Omental fat pad (tissue), 4 donors: Measurements from ENCODE around the gene PI4KB. TPM values are rescaled to one million over a fixed set of nuclear protein-coding genes. Genes with fewer than 3 reads are reported as not detected.
"Not testable (repeated sequence)": the region's sequence is repeated elsewhere in the genome, so short reads cannot be mapped to it uniquely, and the experiment has no call there.

ENCODE experiments used
- ATAC-seq: fragments of 150-250 bp; one replicate; pipeline ENCODE4 v1.9.1; 2016; ENCODE audit warnings: mild to moderate bottlenecking, moderate library complexity; ENCODE audit not compliant: low FRiP score
- DNase-seq: peaks from one replicate; pipeline ENCODE4 v3.0.0-alpha.2; 2019; ENCODE audit warnings: low spot score
- total RNA-seq, 4 donors: library from RNA; depleted of rRNA; stranded (reverse); fragments of >200 nt; gene quantifications; one replicate each; pipeline ENCODE4 v1.1.0, GENCODE V29; 2016
- TF ChIP-seq, protein P1 (sequence below), 3 donors: fragments of 450-650 bp; IDR thresholded peaks; one replicate each; pipeline ENCODE4 v1.5.1; 2016 to 2017; ENCODE audit warnings: antibody characterized with exemption in 3 of 3, mild to moderate bottlenecking in 3 of 3, moderate library complexity in 2 of 3

Gene PI4KB
- total RNA-seq, 4 donors from 2014 or later: 80.4 to 109 (median 87.2) TPM

DNA sequence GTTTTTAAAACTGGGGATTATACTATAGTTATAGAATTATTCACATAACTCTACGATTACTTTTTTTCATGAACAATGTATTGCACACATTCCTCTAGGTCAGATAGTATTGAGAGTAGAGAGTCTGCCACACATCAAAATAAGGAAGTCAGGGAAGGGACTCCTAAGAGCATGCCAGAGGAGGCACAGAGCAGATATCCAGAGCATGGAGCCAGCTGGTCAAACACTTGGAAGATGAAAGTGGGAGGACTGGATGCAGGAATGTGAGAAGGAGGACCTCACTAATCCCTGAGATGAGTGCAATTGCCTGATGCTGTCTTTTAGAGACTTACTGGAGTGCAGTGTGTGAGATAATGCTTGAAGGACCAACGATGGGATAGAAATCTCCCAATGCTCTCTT lies 29.5 kb upstream of the PI4KB start:
- TF ChIP-seq, protein P1, sequence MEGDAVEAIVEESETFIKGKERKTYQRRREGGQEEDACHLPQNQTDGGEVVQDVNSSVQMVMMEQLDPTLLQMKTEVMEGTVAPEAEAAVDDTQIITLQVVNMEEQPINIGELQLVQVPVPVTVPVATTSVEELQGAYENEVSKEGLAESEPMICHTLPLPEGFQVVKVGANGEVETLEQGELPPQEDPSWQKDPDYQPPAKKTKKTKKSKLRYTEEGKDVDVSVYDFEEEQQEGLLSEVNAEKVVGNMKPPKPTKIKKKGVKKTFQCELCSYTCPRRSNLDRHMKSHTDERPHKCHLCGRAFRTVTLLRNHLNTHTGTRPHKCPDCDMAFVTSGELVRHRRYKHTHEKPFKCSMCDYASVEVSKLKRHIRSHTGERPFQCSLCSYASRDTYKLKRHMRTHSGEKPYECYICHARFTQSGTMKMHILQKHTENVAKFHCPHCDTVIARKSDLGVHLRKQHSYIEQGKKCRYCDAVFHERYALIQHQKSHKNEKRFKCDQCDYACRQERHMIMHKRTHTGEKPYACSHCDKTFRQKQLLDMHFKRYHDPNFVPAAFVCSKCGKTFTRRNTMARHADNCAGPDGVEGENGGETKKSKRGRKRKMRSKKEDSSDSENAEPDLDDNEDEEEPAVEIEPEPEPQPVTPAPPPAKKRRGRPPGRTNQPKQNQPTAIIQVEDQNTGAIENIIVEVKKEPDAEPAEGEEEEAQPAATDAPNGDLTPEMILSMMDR (IDR thresholded peaks at IDR 0.05): no peak
- no peak for DNase-seq
- no peak for ATAC-seq

DNA sequence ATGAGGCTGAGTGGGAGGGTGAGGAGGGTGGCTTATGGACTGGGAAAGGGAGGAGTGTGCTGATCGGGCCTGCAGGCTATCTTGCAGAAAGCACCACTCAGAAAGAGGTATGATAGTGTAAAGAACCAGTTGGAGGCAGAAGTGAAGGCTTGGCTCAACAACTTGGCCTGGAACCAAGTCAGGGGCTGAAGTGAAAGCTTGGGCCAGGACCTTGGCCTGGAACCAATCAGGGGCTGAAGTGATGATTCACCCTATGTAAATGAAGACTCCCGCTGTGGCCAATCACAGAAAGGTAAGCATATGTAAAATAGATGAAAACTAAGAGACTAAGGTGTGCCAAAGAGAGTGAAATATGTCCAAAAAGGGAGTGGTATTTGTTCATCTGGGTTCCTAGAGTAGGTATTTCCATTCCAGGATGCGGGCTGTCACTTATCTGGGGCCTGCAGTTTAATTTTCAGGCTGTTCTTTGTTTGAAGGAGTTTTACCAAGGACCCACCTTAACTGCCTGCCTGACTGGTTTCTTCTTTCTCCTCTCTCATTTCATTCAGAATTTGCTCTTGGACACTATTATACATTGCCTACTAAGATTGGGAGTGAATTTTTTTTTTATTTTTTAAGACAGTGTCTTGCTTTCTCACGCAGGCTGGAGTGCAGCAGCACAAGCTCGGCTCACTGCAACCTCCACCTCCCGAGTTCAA lies 25.0 kb upstream of the PI4KB start:
- ATAC-seq (no peak), DNase-seq (no peak)
- TF ChIP-seq, protein P1 (IDR thresholded peaks at IDR 0.05): no peak

DNA sequence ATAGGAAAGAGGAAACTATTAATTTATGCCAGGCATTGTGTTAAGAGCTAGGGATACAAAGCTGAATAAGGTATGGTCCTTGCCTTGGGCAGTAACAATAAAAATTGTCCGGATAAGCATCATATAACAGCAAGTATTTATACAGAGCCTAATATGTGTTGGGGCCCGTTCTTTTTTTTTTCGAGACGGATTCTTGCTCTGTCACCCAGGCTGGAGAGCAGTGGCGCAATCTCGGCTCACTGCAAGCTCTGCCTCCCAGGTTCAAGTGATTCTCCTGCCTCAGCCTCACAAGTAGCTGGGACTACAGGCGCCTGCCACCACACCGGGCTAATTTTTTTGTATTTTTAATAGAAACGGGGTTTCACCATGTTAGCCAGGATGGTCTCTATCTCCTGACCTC lies 23.1 kb upstream of the PI4KB start:
- DNase-seq, ATAC-seq: not testable (repeated sequence)

DNA sequence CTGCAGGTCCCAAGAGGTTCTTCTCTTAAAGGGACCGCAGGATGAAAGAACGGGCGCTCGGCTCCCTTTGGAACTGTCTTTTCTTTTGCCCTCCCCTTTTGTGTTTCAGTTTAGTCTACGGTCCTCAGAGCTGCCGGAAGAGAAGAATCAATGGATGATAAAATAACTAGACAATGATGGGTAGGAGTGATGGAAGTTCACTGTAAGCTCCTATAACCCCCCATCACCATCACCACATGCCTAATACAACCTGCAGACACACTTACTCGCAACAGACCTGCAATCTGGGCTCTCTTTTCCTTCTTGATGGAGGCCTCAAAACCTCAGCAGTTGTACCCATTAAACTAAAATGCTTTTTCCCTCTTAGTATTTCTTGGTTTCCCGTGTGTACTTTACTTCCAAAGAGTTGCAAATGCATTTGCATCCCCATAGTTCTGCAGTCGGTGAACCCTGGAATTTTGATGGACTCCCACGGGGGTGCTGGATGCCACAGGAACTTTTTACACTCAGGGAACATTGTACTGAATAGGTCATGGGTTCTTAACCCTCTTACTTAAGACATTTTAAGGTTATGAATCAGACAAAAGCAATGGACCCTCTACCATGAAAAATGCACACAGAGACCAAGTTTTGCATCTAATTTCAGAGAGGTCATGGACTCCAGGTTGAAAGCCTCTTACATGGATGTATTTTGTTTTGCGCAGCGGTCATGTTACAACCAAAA lies 20.5 kb upstream of the PI4KB start:
- TF ChIP-seq, protein P1 (IDR thresholded peaks at IDR 0.05): no peak

DNA sequence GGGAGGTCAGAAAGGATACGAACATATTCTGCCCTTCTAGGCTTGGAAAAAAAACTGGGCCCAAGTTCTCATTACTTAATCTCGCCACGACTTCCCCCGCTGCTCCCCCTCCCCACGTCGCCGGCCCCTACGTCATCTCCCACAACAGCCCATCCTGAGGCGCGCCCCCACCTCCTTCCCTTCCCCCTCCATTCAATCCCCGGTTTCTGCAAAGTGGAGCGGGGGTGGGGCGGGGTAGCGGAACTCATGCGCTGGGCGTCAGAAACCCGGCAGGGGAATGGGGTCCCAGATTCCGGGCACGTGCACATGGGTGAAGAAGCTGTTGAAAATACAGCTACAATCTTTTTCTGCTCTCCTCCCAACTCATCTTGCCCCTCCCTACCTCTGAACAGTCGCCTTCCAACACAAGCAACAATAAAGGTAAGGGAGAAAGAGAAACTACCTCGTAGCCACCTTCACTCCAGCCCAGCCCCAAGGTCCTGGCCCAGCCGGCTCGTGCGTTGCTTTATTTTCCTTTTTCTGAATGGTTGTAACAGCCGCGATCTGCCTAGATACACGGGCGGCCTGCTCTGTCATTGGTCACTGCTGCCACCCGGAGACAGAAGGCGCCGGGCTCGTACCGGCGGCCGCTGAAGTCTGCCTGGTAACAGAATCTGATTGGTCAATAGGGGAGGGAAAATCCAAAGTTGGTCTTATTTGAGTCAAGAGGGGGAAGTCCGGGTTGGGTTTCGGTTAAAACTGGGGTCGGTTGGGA lies 19.7 kb upstream of the PI4KB start, which contains the start of gene RFX5:
Gene RFX5, minus strand, starts transcription at position 484 of the 754 bp plus-strand sequence. CDS start 932 bp downstream, outside the sequence.
- peak; percentile 81 for DNase-seq
- TF ChIP-seq, protein P1 (IDR thresholded peaks at IDR 0.05): no peak
- peak; percentile 97 for ATAC-seq

More for the DNA sequence above, 20.5 kb upstream of the PI4KB start:
- DNase-seq: no peak
- ATAC-seq: no peak

DNA sequence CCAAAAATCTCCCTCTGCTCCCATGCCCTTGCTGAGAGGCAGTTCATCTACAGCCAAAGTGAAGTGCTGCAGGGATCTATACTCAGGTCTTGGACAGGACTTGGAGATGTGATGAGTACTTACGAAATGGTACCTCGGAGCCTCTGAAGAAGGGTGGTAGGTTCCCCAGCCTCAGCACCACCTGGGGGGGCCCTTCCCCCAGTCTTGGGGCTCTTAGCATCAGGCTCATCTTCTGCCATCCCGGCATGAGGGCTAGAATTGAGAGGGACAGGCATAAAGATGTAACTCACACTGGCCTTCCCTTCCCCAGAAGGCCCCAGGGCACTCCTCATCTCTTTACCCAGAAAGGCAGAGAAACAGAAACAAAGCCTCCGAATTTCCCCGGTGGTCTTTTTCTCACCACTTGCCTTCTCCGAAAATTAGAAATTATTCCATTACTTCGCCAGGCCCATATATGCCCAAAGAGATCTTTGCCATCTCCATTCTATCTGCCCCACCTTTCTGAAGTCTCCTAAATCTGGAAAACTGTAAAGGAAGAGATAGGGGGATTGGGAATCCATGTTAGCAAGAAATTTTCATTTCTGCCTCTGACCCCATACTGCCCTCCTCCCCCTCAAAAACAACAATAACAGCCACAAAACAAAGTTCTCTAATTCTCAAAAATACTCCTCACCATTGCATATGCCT lies 19.0 kb upstream of the PI4KB start:
- DNase-seq (no peak), ATAC-seq (no peak)
- TF ChIP-seq, protein P1 (IDR thresholded peaks at IDR 0.05): no peak

DNA sequence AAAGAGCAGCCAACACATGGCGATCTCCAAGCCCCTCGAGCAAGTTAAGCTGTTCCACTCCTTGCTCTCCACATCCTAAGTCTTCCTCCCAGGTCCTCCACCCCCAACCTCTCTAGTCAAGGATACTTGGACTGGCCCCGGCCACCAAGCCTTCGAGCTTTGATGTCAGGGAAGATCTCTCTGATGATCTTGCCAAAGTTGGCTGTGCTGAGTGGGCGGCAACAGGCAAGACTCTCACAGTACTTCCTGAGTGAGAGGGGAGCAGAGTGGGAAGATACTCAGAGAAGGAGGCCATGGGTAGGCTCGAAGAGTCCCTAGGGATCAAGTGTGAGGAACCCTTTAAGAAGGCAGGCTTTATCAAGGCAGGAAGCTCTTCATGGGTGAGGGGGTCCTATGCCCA lies 17.1 kb upstream of the PI4KB start:
- TF ChIP-seq, protein P1 (IDR thresholded peaks at IDR 0.05): no peak
- no peak for DNase-seq
- no peak for ATAC-seq
